Epithelial cell of proximal tubule (primary cell): ENCODE data around the gene CLPSL1. TPM values are rescaled to one million over a fixed set of nuclear protein-coding genes. Genes with fewer than 3 reads are reported as not detected.

Experiments
- DNase-seq: peaks from one replicate; pipeline ENCODE4 v3.0.0-alpha.2; 2011; ENCODE audit warnings: low read depth
- H3K4me3 ChIP-seq: 2 replicates; pipeline ENCODE4 v1.5.1; 2011; ENCODE audit warnings: low read depth, mild to moderate bottlenecking, low read length
- CTCF ChIP-seq: conservative IDR thresholded peaks from 2 replicates; pipeline ENCODE4 v1.5.1; 2012; ENCODE audit warnings: low read depth, mild to moderate bottlenecking, low read length
- total RNA-seq: library from RNA; depleted of rRNA; stranded (reverse); fragments of >200 nt; gene quantifications from 2 replicates; pipeline ENCODE4 v1.2.3, GENCODE V29; 2015

The CLPSL1 gene
- total RNA-seq, 1 donor from 2014 or later: not detected

DNA sequence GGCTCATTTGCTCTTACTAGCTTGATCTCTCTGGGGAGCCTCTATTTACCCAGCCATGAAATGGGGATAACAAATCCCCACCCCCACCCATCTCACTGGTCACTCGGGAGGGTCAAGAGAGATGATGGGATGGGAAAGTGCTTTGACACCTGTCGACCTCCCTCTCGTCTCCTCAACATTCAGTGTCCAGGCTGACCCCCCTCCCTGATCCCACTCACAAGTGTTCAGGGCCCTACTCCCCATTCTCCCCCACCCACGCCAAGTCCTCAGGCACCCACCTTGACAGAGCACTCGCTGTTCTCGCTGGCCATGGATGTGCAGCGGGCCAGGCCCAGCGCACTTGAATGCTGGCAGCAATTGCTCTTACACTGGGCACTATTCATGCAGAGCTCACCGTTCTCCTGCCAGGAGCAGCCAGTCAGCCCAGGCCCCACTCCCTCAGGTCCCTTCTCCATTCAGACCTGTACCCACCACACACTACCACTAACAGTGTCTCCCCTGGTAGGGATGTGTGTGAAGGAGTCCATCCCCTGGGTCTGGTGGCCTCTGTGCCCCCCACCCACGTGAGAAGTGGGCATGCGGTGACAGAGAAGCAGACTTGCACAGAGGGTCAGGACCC, 14.7 kb downstream of the CLPSL1 start:
- H3K4me3 ChIP-seq: no peak overlapping the region
- no peak for DNase-seq
- no peak for TF ChIP-seq CTCF

GRCh38 chr6:35796236-35796635, 15.4 kb downstream of the CLPSL1 start:
- TF ChIP-seq CTCF: no peak
- no peak overlapping the region for H3K4me3 ChIP-seq
- DNase-seq: no peak

DNA sequence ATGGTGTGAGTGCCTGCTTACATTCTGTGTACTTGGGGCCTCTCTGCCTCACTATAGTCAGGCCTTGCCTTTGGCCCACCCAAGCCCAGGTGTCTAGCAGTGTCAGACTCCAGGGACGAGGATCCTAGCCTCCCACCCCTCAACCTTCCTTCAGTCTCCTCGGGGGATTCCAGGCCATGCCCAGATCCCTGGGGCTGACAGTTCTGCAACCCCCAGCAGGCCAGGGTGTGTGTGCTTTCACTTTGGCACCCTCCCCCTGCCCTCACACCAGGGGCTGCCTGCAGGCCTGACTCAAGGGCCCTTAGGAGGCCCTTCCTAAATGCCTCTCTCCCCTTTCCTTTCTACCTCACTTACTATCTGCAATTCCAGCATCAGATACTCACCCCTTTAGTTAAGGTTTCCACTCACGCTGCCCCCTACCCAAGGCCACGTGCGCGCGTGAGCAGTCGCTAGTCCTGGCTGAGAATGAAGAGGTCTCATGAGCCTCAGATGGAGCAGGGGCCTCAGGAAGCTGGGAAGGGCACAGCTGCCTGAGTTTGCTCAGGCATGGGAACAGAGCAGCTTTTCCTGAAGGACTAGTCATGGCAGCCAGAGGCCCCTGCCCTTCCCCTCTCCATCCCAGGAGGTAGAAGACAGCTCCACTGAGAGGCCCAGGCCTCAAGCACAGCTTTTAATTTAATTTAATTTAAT, 17.2 kb downstream of the CLPSL1 start:
- no peak for TF ChIP-seq CTCF
- no peak for DNase-seq
- no peak overlapping the region for H3K4me3 ChIP-seq

GRCh38 chr6:35798706-35799105, 17.9 kb downstream of the CLPSL1 start:
- no peak overlapping the region for H3K4me3 ChIP-seq
- DNase-seq: no peak

GRCh38 chr6:35801148-35801547, 20.3 kb downstream of the CLPSL1 start:
- H3K4me3 ChIP-seq: no peak overlapping the region
- DNase-seq: no peak
- TF ChIP-seq CTCF: no peak

More at GRCh38 chr6:35798706-35799105, 17.9 kb downstream of the CLPSL1 start:
- no peak for TF ChIP-seq CTCF

DNA sequence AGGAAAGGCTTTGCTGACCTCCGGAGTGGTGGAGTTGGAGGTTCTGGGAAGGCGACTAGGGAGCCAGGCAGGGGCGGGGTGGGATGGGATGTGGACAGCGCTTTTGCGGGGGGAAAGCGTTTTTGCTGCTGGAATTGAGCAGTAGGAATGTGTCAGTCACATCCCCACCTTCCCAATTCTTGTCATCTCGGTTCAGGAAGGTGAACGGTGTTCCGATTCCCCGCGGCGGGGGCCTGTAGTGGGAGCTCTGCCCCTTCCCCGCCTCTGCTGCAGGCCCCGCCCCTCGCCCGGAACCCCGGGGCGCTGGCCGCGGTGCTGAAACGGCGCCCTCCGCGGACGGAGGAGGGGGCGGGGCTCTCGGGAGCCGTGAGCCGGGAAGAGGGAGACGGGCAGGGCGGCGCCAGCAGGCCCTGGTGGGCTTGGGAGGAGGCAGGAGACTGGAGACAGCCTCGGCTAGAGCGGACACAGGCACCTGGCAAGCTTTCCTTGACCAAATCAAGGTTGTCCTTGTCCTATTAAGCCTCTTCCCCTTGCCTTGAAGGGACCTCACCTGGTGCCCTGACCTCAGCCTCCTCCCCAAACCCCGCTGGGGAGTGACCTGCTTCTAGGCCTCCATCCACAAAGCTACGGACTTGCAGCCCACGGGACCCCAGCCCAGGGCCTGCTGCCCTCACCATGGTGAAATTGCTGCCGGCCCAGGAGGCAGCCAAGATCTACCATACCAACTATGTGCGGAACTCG, 24.3 kb downstream of the CLPSL1 start, which contains the start of gene LHFPL5:
TSS of gene LHFPL5 (plus strand) at position 357 of the 741 bp plus-strand sequence. CDS start at position 676, 319 bp downstream.
- no peak for TF ChIP-seq CTCF
- peak within 1 kb of the TSS; percentile 49 for H3K4me3 ChIP-seq
- no peak for DNase-seq
